ENCODE measurements around the gene RAB4A.

Gene RAB4A

DNA sequence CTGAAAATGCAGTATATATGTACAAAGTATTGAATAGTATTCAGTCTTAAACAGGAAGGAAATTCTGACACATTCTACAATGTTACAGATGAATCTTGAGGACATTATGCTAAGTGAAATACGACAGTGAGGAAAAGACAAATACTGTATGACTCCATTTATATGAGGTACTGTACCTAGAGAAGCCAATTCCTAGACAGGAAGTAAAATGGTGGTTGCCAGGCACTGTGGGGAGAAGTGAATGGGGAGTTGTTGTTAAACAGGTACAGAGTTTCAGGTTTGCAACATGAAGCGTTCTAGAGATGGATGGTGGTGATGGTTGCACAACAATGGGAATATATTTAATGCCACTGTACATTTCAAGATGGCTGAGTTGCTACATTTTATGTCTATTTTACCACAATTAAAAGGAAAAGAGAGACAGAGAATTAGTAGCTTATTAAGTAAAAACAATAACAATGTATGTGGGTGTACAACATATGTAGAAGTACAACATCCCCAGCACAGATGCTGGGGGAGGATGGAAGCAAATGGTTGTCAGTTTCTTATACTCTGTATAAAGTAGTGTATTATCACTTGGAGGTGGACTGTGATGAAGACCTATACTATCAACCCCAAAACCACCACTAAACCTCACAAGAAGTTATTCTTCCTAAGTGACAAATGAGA lies 3.9 kb upstream of the RAB4A start:
- H3K27ac ChIP-seq, result no peak overlapping the region
- no peak for DNase-seq (ENCODE audit: low read depth, low spot score)

DNA sequence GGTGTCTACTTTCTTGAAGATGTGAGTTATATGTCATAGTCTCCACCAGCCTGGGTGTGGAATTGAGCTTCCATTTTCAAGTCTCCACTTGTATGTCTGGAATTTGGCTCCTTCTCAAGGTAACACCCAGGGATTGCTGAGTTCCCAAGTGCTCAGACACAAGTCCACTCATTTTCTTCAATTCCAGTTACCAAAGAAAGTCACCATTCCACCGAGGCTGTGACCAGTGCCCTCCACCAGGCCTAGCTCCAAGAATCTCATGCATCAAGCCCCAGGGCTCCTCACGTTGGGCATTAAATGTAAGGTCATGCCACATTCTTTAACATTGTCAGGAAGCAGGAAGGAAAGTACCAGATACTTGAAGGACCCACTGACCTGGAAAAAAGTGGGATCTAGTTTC lies 2.4 kb upstream of the RAB4A start:
- peak; percentile 80 for DNase-seq (ENCODE audit: low read depth, low spot score)
- H3K27ac ChIP-seq, result peak overlapping the region; percentile 94

DNA sequence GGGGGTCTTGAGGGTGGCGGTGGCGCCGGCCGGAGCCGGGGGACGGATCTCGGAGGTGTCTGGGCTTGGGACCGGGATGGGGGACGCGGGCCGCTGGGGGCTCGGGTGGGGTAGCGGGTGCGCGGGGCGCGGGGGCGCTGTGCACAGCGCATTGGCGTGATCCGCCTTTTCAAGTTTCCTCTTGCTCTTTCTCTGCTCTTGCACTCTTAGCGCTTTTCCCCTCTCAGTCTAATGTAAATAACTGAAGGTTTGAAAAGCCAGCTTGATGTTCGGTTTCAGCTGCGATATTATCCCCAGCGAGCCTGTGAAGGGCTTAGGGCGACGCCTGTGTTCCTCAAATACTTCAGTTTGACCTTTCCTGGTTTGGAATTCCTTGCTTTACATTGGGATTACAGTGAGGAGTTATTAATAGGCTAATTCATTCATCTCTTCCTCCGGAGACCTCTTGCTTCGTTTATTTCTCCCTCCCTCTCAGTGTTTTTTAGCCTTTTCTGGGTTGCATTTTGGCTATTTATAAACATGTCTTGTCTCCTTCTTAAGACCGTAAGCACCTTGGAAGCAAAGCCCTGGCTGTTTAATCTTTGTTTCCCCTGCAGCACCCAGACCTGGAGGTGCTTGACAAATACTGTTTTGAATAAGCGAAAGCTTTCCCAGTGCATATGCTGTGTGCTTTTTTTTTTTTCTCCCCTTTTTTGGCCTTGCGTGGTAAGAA lies 693 bp downstream of the RAB4A start:
- DNase-seq (ENCODE audit: low read depth, low spot score), result no peak
- H3K27ac ChIP-seq, result peak overlapping the region; percentile 94

DNA sequence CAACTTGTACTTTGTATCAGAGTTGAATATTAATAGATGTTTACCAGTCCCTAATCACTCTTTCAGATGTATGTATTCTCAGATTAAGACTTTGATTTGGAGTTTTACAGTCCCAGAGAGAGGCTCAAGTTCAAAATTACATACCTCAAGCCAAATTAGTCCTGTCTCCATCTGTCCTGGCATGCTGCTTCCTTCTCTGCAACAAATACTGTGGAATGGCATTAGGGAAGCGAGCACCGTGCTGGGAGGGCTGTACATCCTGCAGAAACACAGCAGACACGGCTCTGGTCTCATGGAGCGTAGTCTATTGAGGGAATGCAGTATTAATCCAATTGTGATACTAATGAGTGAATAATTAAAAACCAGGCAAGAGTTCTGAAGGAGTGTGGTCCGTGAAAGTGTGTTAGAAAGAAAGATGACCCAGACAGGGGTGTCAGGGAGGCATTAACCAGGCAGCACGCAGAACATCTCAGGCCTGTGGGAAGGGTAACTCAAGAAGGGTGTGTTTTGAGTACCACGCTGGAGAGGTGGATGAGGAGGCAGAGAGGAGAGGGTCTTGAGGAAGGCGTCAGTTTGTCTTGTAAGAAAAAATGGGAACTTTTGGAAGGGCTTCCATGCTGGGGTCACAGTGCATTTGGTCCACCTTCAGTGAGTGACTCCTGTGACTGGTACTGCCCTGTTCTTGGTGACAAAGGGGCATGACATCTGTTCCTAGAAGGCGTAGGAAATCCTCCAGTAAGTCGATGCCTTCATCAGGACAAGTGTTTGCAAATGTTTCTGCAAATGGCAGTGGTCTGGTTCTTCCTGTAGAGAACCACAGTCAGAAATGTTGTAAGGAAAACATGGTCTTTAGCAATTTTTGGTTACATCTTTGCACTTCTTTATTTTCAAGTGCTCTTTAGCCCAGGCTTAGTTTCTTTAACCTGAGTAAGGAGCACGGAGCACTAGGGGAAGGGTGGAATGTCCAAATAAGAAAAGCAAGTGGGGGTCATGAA lies 1.6 kb downstream of the RAB4A start:
- no peak for DNase-seq (ENCODE audit: low read depth, low spot score)
- peak overlapping the region; percentile 94 for H3K27ac ChIP-seq

DNA sequence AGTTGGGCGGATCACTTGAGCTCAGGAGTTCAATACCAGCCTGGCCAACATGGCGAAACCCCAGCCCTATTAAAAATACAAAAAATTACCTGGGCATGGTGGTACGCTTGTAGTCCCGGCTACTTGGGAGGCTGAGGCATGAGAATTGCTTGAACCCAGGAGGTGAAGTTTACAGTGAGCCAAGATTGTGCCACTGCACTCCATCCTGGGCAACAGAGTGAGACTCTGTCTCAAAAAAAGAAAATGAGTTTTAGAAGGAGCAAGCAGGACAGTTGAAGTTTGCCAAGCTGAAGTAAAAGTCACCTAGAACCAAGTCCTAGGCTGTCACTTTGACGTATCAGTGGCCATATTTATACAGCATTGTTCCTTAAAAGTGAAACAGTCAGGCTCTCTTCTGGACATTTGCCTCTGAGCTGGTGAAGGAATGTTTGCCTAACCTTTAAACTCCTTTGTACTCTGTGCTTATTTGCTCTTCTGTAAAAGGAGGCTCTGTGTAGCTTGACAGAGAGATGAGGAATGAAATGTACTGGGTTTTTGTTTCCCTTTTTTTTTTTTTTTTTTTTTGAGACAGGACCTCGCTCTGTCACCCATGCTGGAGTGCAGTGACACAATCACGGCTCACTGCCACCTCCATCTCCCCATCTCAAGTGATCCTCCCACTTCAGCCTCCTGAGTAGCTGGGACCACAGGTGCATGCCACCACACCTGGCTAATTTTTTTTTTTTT lies 2.8 kb downstream of the RAB4A start:
- no peak overlapping the region for H3K27ac ChIP-seq
- DNase-seq (ENCODE audit: low read depth, low spot score), result no peak

DNA sequence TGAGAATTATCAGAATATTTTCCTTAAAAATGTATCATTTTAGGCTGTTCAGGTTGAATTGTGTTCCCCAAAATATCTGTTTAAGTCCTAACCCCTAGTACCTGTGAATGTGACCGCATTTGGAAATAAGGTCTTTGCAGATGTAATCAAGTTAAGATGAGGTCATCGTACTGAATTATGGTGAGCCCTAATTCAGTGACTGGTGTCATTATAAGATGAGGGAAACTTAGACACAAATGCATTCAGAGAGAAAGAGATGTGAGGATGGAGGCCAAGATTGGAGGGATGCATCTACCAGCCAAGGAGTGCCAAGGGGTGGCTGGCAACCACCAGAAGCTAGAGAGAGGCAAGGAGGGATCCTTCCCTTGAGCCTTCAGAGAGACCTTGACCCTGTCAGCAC lies 4.1 kb downstream of the RAB4A start:
- no peak overlapping the region for H3K27ac ChIP-seq
- no peak for DNase-seq (ENCODE audit: low read depth, low spot score)

DNA sequence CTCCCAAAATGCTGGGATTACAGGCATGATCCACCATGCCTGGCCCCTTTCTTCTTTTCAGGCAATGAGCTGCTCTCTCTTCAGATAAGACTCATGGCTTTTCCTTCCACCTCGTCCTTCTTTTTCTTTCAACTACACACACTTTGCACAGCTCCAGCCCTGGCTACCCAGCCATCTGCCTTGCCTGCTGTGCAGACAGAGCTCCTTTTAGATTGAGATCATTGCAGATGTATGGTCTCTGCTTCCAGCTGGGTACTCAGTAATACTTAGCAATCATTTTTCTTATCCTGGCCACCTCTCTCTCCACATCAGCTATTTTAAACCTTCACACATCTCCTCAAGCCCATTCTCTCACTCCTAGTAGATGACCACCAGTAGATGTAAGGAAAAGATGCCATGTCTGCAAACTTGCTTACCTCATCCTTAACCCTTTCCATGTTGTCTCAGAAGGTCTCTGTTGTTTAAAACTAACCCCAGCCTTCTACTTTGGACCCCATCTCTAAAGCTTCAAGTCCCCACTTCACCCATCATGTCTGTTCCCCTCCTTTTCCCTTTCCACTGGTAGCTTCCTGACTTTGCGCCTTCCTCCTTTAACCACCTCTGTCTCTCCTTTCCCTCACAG lies 7.3 kb downstream of the RAB4A start:
- H3K27ac ChIP-seq, result no peak overlapping the region
- no peak for DNase-seq (ENCODE audit: low read depth, low spot score)

DNA sequence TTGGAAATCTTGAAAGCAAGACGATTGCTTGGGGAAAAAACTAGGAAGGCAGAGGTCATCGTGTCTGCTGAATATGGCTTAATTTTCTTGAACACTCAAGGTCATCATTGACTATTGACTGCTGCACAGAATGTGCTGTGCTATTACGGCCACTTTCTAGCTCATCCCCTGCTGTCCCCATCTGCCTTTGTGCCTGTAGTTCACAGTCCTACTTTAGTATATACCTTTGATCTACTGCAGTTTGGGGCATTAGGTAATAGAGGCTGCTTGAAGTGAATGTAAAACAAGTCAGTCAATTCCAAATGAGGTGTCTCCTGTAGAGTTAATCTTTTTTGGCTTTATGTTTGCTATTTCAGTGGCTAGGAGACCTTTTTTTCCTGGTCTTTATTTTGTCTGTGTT lies 8.3 kb downstream of the RAB4A start:
- H3K27ac ChIP-seq, result no peak overlapping the region
- no peak for DNase-seq (ENCODE audit: low read depth, low spot score)

DNA sequence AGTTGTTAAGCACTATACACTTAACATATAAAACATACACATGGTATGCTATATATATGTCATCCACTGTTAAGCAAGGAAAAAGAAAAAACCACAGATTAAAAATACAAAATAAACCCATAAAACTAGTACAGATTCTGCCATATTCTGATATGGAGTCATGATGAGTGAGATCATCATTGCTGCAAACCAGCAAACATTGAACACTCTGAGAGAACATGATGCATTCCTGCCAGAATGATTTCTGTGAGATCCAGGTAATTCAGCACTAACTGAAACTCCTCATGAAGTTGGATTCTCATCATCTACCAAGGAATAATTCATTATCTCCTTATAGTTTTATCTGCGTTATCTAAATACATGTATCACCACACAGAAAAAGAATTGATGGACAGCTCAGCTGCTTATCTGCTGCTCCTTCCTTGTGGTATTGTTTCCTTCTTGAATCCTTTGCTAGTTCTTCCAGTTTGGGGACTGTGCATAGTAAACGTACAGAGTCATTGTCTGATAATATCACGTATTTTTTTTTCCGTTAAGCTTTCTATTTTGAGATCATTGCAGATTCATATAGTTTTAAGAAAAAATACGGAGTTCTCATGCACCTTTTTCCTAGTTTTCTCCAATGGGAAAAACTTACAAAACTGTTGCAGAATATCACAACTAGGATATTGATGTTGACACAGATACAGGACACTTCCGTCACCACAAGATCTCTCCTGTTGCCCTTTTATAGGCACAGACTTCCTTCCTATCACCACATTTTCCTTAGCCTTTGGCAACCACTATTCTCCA lies 9.3 kb downstream of the RAB4A start:
- no peak for DNase-seq (ENCODE audit: low read depth, low spot score)
- peak overlapping the region; percentile 52 for H3K27ac ChIP-seq

DNA sequence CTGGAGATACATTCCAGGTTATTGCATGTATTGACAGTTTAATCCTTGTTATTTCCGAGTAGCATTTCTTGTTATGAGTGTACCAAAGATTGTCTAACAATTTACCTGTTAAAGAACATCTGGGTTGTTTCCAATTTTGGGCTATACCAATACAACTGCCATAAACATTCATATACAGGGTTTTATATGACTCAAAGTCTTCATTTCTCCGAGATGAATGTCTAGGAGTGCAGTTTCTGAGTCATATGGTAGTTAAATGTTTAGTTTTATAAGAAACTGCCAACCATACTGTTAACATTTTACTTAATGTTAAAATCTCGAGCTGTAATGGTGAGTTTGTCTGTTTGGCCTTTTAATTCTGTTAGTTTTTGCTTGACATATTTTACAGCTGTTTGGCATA lies 10.0 kb downstream of the RAB4A start:
- DNase-seq (ENCODE audit: low read depth, low spot score), result peak; percentile 33
- peak overlapping the region; percentile 52 for H3K27ac ChIP-seq

DNA sequence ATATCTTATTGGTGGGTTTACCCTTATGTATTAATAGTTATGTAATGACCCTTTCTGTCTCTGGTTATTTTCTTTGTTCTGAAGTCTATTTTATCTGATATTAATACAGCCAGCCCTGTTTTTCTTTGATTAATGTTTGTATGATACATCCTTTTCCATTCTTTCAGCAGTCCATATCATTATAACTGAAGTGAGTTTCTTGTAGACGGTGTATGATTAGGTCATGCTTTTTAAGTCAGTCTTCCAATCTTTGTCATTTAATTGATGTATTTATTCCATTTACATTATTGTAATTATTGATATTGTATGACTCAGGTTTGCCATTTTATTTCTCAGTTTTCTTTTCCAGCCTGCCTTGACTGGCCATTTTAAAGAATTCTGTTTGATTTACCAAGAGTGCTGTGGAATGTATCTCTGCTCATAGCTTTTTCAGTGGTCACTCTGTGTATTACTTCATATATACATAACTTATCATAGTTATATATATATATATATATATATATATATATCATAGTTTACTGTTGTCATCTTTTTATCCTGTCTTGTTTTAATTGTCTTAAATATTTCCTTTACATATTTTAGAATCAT lies 10.5 kb downstream of the RAB4A start:
- H3K27ac ChIP-seq, result peak overlapping the region; percentile 52
- no peak for DNase-seq (ENCODE audit: low read depth, low spot score)

DNA sequence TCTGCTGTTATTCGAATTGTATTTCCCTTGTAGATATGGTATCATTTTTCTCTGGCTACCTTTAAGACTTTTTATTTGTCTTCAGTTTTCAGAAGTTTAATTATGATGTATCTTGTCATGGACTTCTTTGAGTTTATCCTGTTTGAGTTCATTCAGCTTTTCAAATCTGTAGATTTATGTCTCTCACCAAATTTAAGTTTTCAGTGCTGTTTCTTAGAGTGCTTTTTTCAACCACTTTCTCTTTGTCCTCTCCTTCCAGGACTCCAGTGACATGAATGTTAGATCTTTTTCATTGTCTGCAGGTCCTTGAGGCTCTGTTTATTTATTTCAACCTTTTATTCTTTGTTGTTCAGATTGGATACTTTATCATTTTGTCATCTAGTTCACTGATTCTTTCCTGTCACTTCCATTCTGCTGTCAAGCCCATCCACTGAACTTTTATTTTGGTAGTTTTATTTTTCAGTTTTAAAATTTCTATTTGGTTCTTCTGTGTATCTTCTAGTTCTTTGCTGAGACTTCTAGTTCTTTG lies 11.4 kb downstream of the RAB4A start:
- H3K27ac ChIP-seq, result no peak overlapping the region
- DNase-seq (ENCODE audit: low read depth, low spot score), result no peak

DNA sequence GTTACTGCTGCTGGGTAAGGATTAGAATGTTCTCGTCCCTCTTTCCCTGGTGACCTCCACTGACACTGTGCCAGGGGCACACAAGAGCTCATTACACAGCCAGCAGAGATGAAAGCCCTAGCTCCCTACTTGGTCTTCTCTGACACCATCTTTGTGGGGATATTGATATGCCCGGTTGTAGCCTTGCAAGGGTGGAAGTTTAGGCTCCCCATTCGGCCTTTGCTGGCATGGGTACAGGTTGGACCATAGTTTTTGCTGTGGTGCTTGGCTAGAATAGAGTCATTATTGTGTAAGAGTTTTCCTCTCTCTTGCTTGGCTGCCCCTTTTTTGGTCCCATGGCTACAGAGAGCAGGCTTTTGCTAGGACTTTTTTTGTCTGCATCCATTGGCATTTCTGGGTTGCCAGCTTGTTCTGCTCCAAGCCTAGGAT lies 12.3 kb downstream of the RAB4A start:
- DNase-seq (ENCODE audit: low read depth, low spot score), result no peak
- H3K27ac ChIP-seq, result no peak overlapping the region

DNA sequence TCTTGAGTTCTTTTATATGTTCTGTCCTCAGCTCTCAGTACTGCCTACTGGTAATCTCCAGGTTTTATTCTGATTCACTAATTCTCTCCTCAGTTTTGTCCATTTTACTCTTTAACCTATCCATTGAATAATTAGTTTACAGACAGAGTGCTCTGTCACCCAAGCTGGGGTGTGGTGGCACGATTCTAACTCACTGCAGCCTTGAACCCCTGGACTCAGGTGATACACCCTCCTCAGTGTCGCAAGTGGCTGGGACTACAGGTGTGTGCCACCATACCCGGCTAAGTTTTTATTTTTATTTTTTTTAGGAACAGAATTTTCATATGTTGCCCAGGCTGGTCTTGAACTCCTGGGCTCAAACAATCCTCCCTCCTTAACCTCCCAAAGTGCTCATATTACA lies 14.0 kb downstream of the RAB4A start:
- no peak overlapping the region for H3K27ac ChIP-seq

DNA sequence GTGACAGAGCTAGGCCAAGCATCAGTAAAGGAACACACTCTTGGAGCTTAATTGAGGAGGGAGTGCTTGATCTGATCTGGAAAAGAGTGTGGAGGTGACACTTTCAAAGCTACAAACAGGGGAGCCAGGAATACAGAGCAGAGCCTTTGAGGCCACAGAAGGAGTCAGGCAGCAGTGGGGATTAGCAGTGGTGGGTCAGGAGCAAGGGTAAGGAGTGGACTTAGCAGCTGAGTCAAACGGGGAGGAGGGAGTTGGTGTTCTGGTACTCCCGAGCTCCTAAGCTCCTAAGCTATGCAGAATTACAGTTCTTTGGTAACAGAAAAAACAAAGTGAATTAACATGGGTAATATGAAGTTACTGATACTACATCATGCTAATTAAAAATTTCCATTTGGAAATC lies 14.5 kb downstream of the RAB4A start:
- no peak overlapping the region for H3K27ac ChIP-seq
- DNase-seq (ENCODE audit: low read depth, low spot score), result no peak

More for the DNA sequence above, 14.0 kb downstream of the RAB4A start:
- DNase-seq (ENCODE audit: low read depth, low spot score), result no peak

DNA sequence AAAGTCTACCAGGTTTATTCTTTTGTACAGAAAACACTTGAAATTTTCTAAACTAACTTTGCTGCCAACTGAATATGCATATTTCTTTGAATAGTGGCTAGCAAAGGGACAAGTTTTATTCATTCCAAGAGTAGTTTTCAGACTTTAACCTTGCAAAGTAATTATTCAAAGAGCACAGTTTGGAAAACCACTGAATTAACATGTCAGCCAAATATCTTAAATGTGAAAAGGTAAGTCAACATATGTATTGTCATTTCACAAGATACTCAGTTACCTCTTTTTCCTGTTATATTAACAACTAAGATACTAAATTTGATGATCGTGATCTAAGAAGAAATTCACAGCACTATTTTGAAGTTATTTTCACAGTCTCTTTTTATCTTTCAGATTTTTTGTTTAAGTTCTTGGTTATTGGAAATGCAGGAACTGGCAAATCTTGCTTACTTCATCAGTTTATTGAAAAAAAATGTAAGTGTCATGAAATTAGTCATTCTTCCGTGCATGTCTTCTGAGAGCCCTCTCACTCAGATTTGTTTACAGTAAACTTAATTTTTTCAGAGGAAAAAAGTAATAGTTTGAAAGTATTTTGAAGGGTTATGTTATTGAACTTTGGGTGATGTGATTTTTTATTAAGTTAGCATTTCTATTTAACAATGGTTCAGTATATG lies 15.3 kb downstream of the RAB4A start:
- DNase-seq (ENCODE audit: low read depth, low spot score), result no peak
- peak overlapping the region; percentile 55 for H3K27ac ChIP-seq

DNA sequence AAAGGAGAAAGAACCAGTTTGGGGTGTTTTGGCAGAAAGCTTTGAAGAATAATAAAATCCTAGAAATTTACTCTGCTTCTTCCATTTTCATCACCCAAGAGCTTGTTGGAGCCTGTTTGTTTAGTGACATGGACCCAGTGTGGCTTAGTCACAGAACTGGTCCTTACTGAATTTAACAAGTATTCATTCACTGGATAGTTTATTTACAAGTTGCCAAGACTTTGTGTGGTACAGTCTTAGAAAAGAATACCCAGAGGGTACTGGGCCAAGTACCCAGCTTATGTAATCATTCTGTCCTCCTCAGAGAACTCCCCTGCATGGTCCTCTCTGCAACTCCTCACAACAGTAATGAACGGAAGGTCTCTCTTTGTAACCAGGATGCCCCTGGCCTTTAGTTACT lies 16.4 kb downstream of the RAB4A start:
- H3K27ac ChIP-seq, result peak overlapping the region; percentile 55

DNA sequence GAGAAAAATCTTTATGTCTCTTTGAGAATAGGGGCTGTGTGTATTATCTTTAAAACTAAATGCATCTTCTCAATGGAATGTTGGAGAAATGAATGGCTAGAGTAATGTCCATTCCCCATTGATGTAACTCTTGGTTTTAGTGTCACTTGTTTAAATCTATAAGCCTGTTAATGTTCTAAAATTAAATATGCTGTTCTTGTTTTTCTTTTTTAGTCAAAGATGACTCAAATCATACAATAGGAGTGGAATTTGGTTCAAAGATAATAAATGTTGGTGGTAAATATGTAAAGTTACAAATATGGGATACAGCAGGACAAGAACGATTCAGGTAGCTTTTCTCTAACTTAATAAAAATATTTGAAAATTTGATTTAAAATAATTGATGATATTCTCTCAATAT lies 17.6 kb downstream of the RAB4A start:
- DNase-seq (ENCODE audit: low read depth, low spot score), result no peak
- H3K27ac ChIP-seq, result no peak overlapping the region

More for the DNA sequence above, 16.4 kb downstream of the RAB4A start:
- no peak for DNase-seq (ENCODE audit: low read depth, low spot score)
